KOPT-K1 (cell line): ENCODE results near the gene SIPA1L3.
"Not testable (repeated sequence)": the region's sequence is repeated elsewhere in the genome, so short reads cannot be mapped to it uniquely, and the experiment has no call there.

Source experiments
- H3K27ac ChIP-seq: fragments of 200-600 bp; sonication (generic); 2 replicates; pipeline ENCODE4 v1.5.1; 2016; ENCODE audit warnings: antibody characterized with exemption, mild to moderate bottlenecking, low read depth, low read length; ENCODE audit not compliant: poor library complexity, severe bottlenecking
- H3K36me3 ChIP-seq: fragments of 200-600 bp; sonication (generic); 2 replicates; pipeline ENCODE4 v1.5.1; 2017; ENCODE audit warnings: antibody characterized with exemption, mild to moderate bottlenecking, low read length, moderate library complexity; ENCODE audit not compliant: insufficient read depth
- H3K9me3 ChIP-seq: fragments of 200-600 bp; sonication (generic); 2 replicates; pipeline ENCODE4 v1.5.1; 2017; ENCODE audit warnings: antibody characterized with exemption, low read length, mild to moderate bottlenecking; ENCODE audit not compliant: insufficient read depth, poor library complexity, severe bottlenecking

The SIPA1L3 gene

DNA sequence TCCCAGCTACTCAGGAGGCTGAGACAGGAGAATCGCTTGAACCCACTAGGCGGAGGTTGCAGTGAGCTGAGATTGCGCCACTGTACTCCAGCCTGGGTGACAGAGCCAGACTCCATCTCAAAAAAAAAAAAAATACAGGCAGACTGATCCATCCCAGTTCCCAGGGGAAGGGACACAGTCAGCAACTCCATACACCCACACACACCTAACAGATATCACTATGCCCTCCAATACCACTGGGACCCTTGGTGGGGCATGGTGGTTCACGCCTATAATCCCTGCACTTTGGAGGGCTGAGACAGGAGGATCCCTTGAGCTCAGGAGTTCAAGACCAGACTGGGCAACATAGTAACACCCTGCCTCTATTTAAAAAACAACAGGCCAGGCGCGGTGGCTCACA is 314.4 kb downstream of the SIPA1L3 start:
- Histone ChIP-seq H3K27ac (no peak overlapping the region), H3K9me3 (no peaks in the 10 kb centered on the region), H3K36me3 (no peaks in the 10 kb centered on the region)

DNA sequence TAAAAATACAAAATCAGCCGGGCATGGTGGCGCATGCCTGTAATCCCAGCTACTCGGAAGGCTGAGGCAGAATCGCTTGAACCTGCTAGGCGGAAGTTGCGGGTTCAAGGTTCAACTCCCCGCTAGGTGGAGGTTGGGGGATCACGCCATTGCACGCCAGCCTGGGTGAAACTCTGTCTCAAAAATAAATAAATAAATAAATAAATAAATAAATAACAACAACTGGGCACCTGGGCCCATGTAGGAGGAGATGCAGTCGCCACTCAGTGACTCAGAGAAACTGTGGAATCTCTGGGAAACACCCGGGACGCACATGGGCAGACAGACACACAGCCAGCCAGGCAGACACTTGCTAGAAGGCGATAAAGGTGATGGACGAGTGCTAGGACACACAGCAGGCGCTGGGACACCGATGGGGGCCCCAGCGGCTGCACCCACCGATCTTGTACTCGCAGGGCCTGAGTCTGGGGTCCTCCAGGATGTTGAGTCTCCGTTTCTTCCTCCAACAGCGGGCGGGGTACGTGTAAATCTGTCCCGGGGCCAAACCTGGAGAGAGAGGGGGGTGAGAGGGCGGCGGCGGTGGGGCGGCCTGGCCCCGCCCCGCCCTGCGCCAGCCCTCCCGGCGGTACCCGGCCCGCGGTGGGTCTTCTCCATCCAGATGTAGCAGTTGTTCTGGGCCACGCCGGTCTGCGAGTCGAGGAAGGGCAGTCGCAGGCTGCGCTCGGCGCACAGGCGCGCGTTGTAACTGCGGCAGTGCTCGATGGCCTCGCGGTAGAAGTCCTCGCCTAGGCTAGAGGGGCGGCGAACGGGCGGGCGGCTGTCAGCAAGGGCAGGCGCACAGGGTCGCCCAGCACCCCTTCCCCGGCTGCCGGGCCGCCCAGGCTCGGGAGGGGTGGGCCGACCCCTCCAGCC is 315.2 kb downstream of the SIPA1L3 start:
- Histone ChIP-seq H3K36me3 (no peaks in the 10 kb centered on the region), H3K9me3 (no peaks in the 10 kb centered on the region), H3K27ac (no peak overlapping the region)

DNA sequence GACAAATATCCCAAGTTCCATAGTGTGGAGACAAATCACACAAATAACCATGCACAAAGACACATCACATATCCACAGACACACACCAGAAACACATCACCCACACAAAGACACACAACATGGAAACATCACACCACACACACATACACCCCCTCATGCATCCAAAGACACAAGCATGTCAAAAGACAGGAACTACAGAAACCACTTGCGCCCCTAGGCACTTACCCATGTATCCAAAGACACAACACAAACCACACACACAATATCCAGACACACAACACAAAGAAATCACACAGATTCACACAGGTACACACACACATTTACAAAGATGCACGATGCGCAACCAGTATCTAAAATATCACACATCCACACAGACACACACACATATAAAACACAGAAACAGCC is 316.1 kb downstream of the SIPA1L3 start:
- no peak overlapping the region for H3K27ac ChIP-seq
- H3K9me3 ChIP-seq: no peaks in the 10 kb centered on the region
- H3K36me3 ChIP-seq: no peaks in the 10 kb centered on the region

GRCh38 chr19:38223617-38224013 is 316.6 kb downstream of the SIPA1L3 start:
- no peaks in the 10 kb centered on the region for H3K9me3 ChIP-seq
- H3K27ac ChIP-seq: no peak overlapping the region
- H3K36me3 ChIP-seq: no peaks in the 10 kb centered on the region

- Histone ChIP-seq H3K9me3 (no peaks in the 10 kb centered on the region), H3K36me3 (no peaks in the 10 kb centered on the region), H3K27ac (no peak within 1 kb of the TSS)
Measured at GRCh38 chr19:38224014-38224862, 317.2 kb downstream of the SIPA1L3 start, which contains the start of gene DPF1. Gene DPF1 (minus strand): TSS chr19:38224222. CDS start chr19:38224142, 80 bp downstream.

GRCh38 chr19:38224863-38225218 is 317.8 kb downstream of the SIPA1L3 start:
- not testable (repeated sequence) for H3K9me3 ChIP-seq, H3K36me3 ChIP-seq, H3K27ac ChIP-seq

GRCh38 chr19:38227287-38228004 is 320.4 kb downstream of the SIPA1L3 start:
- Histone ChIP-seq H3K27ac (no peak overlapping the region), H3K9me3 (no peaks in the 10 kb centered on the region), H3K36me3 (no peaks in the 10 kb centered on the region)

DNA sequence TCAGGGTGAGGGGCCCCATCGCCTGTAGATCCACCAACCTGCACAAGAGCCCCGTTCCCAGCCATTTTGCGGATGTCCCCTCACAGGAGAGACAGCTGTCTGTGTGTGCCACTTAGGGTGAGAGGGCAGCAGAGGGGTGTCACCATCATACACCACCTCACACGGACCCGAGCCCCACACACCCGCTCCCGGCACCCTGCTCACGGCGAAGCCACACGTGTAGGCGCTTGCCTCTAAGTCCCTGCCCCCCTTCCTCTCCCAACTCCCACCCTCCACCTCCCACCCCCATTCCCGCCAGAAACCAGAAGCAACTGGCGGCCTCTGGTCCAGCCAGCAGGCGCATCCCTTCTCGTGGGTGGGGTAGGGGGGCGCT is 321.0 kb downstream of the SIPA1L3 start:
- Histone ChIP-seq H3K27ac (no peak overlapping the region), H3K36me3 (no peaks in the 10 kb centered on the region), H3K9me3 (no peaks in the 10 kb centered on the region)

GRCh38 chr19:38228491-38229439 is 321.8 kb downstream of the SIPA1L3 start:
- H3K36me3 ChIP-seq: no peaks in the 10 kb centered on the region
- no peak overlapping the region for H3K27ac ChIP-seq
- no peaks in the 10 kb centered on the region for H3K9me3 ChIP-seq

DNA sequence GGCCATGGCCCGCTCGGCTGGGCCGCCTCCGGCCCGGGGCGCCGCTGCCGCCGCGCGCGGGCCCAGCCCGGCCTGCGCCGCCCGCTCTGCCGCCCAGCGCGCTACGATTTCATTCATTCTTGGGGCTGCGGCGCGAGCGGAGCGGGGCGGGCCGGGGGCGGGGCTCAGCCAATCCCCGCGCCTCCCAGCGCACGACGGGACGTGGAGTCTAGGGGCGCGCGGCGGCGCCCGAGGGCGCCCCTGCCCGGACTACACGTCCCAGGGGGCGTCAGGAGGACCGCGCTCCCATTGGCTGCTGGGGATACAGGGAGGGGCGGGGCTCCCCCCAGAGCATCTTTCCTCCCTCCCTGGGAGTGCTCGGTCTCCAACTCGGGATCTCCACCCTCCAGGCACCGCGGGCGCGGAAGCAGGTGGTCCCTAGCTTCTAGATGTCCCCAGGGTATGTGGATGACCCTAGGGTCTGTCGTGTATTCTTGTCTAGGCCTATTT is 322.6 kb downstream of the SIPA1L3 start:
- H3K36me3 ChIP-seq: no peaks in the 10 kb centered on the region
- no peaks in the 10 kb centered on the region for H3K9me3 ChIP-seq
- no peak overlapping the region for H3K27ac ChIP-seq

- H3K27ac ChIP-seq, H3K36me3 ChIP-seq, H3K9me3 ChIP-seq: not testable (repeated sequence)
Measured at GRCh38 chr19:38230506-38231133, 323.6 kb downstream of the SIPA1L3 start.

- Histone ChIP-seq H3K27ac (no peak overlapping the region), H3K36me3 (no peaks in the 10 kb centered on the region), H3K9me3 (no peaks in the 10 kb centered on the region)
Measured at GRCh38 chr19:38231918-38232317, 324.9 kb downstream of the SIPA1L3 start.

- Histone ChIP-seq H3K27ac (no peak overlapping the region), H3K9me3 (no peaks in the 10 kb centered on the region)
Measured at GRCh38 chr19:38233740-38234251, 326.8 kb downstream of the SIPA1L3 start.

More at GRCh38 chr19:38233740-38234251, 326.8 kb downstream of the SIPA1L3 start:
- no peaks in the 10 kb centered on the region for H3K36me3 ChIP-seq
